ENCODE measurements around the gene KRTAP10-10. TPM values are rescaled to one million over a fixed set of nuclear protein-coding genes. Genes with fewer than 3 reads are reported as not detected.

KRTAP10-10 gene
- total and polyA plus RNA-seq, 2 of the 8 experiments (the other 6 are each of a cell fraction or from before 2014, with no cell fraction given): not detected

DNA sequence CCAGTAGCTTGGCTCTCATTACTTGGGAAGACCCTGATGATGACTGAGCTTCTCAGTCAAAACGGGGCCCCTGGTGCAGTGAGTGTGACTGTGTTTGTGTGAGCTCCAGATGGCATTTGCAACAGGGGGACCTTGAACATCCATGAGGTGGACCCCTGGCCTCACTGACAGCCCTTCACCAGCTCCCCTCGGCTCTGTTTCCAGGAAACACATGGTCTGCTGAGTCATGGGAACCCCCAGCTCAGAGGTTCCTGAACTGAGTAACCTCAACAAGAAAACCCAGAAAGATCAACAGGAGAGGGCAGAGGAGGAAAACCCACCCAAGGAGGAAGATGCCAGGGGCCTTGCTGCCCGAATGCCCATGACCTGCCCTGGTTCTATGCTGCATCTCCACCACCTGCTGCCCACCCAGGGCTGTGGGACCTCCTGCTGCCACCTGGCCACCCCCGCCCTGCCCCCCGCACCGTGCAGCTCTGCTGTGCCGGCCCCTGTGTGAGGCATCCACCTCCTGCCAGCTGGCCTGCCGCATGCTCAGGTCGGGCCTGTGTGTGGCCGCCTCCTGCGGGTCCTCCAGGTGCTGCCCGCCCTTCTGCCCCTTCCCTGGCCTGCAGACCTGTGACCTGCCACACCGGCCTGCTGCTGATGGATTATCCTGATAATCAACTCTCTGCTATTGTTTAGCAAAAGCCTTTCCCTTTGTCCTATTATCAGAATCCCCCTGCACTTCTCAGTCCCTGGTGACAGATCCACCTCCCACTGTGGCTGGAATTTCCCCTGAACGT is 49.0 kb downstream of the KRTAP10-10 start (continued):
- TF ChIP-seq KDM1A (IDR thresholded peaks at IDR 0.05; ENCODE audit: borderline replicate concordance, low read length) (no peak), HDAC6 (IDR thresholded peaks at IDR 0.05; ENCODE audit: low read depth, low read length) (no peak), TEAD4 (IDR thresholded peaks at IDR 0.05; ENCODE audit: low read depth, low read length) (no peak), SIRT6 (IDR thresholded peaks at IDR 0.05; ENCODE audit: low read length) (no peak), ATF2 (IDR thresholded peaks at IDR 0.05; ENCODE audit: low read length) (no peak)

All from H1 (cell line).